K562 (cell line): ENCODE data around the gene SMAD3. TPM values are rescaled to one million over a fixed set of nuclear protein-coding genes. Genes with fewer than 3 reads are reported as not detected.
A peak's percentile ranks its signal among the peaks of the same experiment; 100 is the strongest.

Source experiments
- HNRNPH1 ChIP-seq: fragments of 200-400 bp; formaldehyde crosslinking; optimal IDR thresholded peaks from 2 replicates; pipeline ENCODE3; 2017; ENCODE audit warnings: low read depth, mild to moderate bottlenecking, low read length, moderate library complexity
- NFE2 ChIP-seq: IDR thresholded peaks from 2 replicates; pipeline ENCODE4 v1.6.1; 2014; ENCODE audit warnings: antibody characterized with exemption, low read depth
- SETDB1 ChIP-seq: IDR thresholded peaks from one replicate; pipeline ENCODE4 v1.6.1; 2012; ENCODE audit warnings: low read length, control low read depth, inconsistent platforms
- SMARCA4 ChIP-seq: fragments of 450-650 bp; IDR thresholded peaks from 2 replicates; pipeline ENCODE4 v1.6.1; 2016
- SP1 ChIP-seq: sonication (generic); formaldehyde crosslinking; IDR thresholded peaks from 2 replicates; pipeline ENCODE4 v1.8.1; 2022; ENCODE audit warnings: mild to moderate bottlenecking, missing genetic modification reagents
- TFAM ChIP-seq: fragments of 250-450 bp; sonication (Bioruptor Pico); conservative IDR thresholded peaks from 2 replicates; pipeline ENCODE4 v1.5.0; 2021; ENCODE audit warnings: mild to moderate bottlenecking, moderate library complexity
- XRCC3 ChIP-seq: fragments of 450-650 bp; IDR thresholded peaks from 2 replicates; pipeline ENCODE4 v1.6.1; 2017; ENCODE audit warnings: mild to moderate bottlenecking, moderate library complexity
- polyA plus RNA-seq, 8 experiments: library from polyadenylated mRNA; depleted of rRNA in 4 of 8; stranded (reverse) in 5 of 8; unstranded in 3 of 8; fragments of >200 nt; fragmentation: Nextera tagmentation in 2 of 8; fragmentation: Illumina TruSeq in 1 of 8; extraction: Ambion mirVana in 2 of 8; extraction: Trizol in 1 of 8; gene quantifications; 2 replicates each; pipeline versions ENCODE4 v1.2.1 to v1.2.3, GENCODE V29; 2011 to 2014; ENCODE audit warnings: inconsistent platforms in 1 of 8, missing spikeins in 1 of 8
- total RNA-seq, 7 experiments: library from RNA; depleted of rRNA in 6 of 7; stranded (reverse); fragments of >200 nt in 6 of 7; fragmentation: Illumina TruSeq in 2 of 7; extraction: Trizol in 2 of 7; gene quantifications; 2 replicates each; pipeline versions ENCODE4 v1.2.1 to v1.2.3, GENCODE V29; 2011 to 2021; ENCODE audit warnings: low replicate concordance in 1 of 7
- TF ChIP-seq, protein P1 (sequence below): fragments of 450-650 bp; IDR thresholded peaks from 2 replicates; pipeline ENCODE4 v1.6.1; 2017; ENCODE audit warnings: antibody characterized with exemption
- TF ChIP-seq, protein P2 (sequence below): IDR thresholded peaks from 2 replicates; pipeline ENCODE4 v1.6.1; 2011; ENCODE audit not compliant: insufficient read length; ENCODE audit errors: extremely low read depth
- TF ChIP-seq, protein P3 (sequence below): fragments of 200-800 bp; sonication (Bioruptor generic); IDR thresholded peaks from 2 replicates; pipeline ENCODE4 v1.6.1; 2017; ENCODE audit warnings: missing genetic modification characterization, missing compliant biosample characterization
- TF ChIP-seq, protein P4 (sequence below), 2 experiments: fragments of 450-650 bp; IDR thresholded peaks; 2 replicates each; pipeline ENCODE4 v1.6.1; 2018; ENCODE audit warnings: mild to moderate bottlenecking in 2 of 2, low read depth in 1 of 2; ENCODE audit not compliant: partially characterized antibody in 2 of 2

The SMAD3 gene
- total and polyA plus RNA-seq, 9 of the 15 experiments (the other 6 are each of a cell fraction or from before 2014, with no cell fraction given): 4.3 to 39.2 (median 11.1) TPM

DNA sequence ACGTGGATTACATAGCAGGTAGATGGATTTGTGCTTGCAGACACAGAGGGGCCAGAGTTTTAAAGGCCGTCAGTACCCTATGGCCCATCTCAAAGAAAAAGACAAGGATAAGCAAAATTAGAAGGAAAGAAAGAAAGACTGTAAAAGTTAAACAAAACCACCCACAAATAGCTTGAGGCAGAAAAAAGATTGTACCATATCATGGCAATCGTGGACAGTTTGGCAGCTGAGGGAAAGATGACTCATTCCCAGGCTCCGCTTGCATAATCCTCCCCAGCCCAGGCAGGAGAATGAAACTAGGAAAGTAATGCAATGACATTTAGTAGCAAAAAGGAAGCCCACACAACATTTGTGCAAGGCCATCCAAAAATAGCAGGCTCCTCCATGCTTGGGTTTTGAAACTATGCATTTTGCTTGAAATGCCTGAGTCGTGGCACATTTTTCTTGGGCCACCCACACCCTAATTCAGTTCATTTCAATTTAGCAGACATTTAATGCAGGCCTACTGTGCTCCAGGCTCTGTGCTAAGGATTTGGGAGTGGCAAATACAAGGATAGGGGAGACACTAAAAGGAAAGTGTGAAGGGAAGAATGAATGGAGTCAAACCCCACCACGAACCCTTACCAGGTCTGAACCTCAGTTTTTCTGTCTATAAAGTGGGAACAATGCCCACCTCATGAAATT lies 40.9 kb upstream of the SMAD3 start (continued):
- TF ChIP-seq, protein P1, sequence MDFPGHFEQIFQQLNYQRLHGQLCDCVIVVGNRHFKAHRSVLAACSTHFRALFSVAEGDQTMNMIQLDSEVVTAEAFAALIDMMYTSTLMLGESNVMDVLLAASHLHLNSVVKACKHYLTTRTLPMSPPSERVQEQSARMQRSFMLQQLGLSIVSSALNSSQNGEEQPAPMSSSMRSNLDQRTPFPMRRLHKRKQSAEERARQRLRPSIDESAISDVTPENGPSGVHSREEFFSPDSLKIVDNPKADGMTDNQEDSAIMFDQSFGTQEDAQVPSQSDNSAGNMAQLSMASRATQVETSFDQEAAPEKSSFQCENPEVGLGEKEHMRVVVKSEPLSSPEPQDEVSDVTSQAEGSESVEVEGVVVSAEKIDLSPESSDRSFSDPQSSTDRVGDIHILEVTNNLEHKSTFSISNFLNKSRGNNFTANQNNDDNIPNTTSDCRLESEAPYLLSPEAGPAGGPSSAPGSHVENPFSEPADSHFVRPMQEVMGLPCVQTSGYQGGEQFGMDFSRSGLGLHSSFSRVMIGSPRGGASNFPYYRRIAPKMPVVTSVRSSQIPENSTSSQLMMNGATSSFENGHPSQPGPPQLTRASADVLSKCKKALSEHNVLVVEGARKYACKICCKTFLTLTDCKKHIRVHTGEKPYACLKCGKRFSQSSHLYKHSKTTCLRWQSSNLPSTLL: no peak
- TF ChIP-seq TFAM (CRISPR knock-in tag) (no peak), SP1 (CRISPR knock-in tag) (0 out of 2 replicates have a peak, but pooled peaks have one; percentile 8), SMARCA4 (peak; percentile 98), SETDB1 (no peak), HNRNPH1 (no peak), XRCC3 (no peak), NFE2 (peak; percentile 79)
- TF ChIP-seq, protein P2, sequence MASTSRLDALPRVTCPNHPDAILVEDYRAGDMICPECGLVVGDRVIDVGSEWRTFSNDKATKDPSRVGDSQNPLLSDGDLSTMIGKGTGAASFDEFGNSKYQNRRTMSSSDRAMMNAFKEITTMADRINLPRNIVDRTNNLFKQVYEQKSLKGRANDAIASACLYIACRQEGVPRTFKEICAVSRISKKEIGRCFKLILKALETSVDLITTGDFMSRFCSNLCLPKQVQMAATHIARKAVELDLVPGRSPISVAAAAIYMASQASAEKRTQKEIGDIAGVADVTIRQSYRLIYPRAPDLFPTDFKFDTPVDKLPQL: no peak
- TF ChIP-seq, protein P3, sequence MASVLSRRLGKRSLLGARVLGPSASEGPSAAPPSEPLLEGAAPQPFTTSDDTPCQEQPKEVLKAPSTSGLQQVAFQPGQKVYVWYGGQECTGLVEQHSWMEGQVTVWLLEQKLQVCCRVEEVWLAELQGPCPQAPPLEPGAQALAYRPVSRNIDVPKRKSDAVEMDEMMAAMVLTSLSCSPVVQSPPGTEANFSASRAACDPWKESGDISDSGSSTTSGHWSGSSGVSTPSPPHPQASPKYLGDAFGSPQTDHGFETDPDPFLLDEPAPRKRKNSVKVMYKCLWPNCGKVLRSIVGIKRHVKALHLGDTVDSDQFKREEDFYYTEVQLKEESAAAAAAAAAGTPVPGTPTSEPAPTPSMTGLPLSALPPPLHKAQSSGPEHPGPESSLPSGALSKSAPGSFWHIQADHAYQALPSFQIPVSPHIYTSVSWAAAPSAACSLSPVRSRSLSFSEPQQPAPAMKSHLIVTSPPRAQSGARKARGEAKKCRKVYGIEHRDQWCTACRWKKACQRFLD (CRISPR knock-in tag): no peak
- TF ChIP-seq, protein P4, sequence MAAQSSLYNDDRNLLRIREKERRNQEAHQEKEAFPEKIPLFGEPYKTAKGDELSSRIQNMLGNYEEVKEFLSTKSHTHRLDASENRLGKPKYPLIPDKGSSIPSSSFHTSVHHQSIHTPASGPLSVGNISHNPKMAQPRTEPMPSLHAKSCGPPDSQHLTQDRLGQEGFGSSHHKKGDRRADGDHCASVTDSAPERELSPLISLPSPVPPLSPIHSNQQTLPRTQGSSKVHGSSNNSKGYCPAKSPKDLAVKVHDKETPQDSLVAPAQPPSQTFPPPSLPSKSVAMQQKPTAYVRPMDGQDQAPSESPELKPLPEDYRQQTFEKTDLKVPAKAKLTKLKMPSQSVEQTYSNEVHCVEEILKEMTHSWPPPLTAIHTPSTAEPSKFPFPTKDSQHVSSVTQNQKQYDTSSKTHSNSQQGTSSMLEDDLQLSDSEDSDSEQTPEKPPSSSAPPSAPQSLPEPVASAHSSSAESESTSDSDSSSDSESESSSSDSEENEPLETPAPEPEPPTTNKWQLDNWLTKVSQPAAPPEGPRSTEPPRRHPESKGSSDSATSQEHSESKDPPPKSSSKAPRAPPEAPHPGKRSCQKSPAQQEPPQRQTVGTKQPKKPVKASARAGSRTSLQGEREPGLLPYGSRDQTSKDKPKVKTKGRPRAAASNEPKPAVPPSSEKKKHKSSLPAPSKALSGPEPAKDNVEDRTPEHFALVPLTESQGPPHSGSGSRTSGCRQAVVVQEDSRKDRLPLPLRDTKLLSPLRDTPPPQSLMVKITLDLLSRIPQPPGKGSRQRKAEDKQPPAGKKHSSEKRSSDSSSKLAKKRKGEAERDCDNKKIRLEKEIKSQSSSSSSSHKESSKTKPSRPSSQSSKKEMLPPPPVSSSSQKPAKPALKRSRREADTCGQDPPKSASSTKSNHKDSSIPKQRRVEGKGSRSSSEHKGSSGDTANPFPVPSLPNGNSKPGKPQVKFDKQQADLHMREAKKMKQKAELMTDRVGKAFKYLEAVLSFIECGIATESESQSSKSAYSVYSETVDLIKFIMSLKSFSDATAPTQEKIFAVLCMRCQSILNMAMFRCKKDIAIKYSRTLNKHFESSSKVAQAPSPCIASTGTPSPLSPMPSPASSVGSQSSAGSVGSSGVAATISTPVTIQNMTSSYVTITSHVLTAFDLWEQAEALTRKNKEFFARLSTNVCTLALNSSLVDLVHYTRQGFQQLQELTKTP (IDR thresholded peaks at IDR 0.05; ENCODE audit: low read depth in 1 of 2, partially characterized antibody in 2 of 2): peak in 1 of 2 experiments; percentile 58
